GM12891 (cell line): ENCODE measurements around the gene TNKS2.

ENCODE experiments used
- PAX5 ChIP-seq: IDR thresholded peaks from 2 replicates; pipeline ENCODE4 v1.6.1; 2011; ENCODE audit warnings: low read length, moderate library complexity, mild to moderate bottlenecking; ENCODE audit not compliant: insufficient read depth, severe bottlenecking
- POLR2A ChIP-seq: IDR thresholded peaks from 2 replicates; pipeline ENCODE4 v1.6.1; 2011; ENCODE audit warnings: low read depth, low read length, control low read depth
- POLR2AphosphoS5 ChIP-seq: IDR thresholded peaks from 2 replicates; pipeline ENCODE4 v1.6.1; 2011; ENCODE audit warnings: low read depth, low read length, control low read depth
- SPI1 ChIP-seq: IDR thresholded peaks from 2 replicates; pipeline ENCODE4 v1.6.1; 2011; ENCODE audit warnings: low read depth, low read length, control low read depth
- TAF1 ChIP-seq: IDR thresholded peaks from 2 replicates; pipeline ENCODE4 v1.6.1; 2011; ENCODE audit warnings: low read depth, low read length, control low read depth

DNA sequence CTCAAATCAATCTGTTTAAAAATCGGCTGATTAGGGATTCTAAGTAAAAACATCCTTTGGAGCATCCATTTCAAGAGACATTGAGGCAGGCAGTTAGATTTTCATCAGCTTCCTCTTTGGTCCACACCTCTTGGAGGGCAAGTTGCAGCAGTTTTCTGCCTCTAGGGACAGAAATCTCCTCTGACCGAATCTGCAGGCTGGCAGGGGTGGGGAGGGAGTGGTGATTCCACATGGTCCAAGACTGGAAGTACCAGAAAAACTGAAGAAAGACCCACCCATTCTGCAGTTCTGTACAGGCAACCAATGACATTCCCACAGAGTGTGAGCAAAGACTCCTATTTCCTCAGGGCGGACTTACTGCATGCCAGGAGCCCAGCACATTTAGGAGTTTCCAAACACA is 82.1 kb downstream of the TNKS2 start:
- TF ChIP-seq POLR2AphosphoS5 (no peak), POLR2A (no peak), TAF1 (no peak), PAX5 (no peak), SPI1 (no peak)
